ENCODE measurements around the gene RPS6KA5.

Gene RPS6KA5

GRCh38 chr14:91047174-91047753 is 13.2 kb downstream of the RPS6KA5 start:
- Histone ChIP-seq H3K79me1 (ENCODE audit: low read length) (no peaks in the 10 kb centered on the region), H2BK120ac (ENCODE audit: insufficient read depth, low read length, poor library complexity) (no peak overlapping the region), H3K4me1 (ENCODE audit: control insufficient read depth in 1 of 2, insufficient read depth in 2 of 2, low read length in 2 of 2) (no peaks in the 10 kb centered on the region), H4K91ac (ENCODE audit: low read depth, low read length) (no peak overlapping the region), H2BK5ac (ENCODE audit: low read depth, low read length, poor library complexity) (no peak overlapping the region), H4K12ac (ENCODE audit: low read depth, low read length) (no peak overlapping the region), H4K8ac (ENCODE audit: low read depth, low read length) (no peak overlapping the region), H3K23ac (ENCODE audit: low read length) (no peak overlapping the region), H3K14ac (ENCODE audit: low read length) (no peak overlapping the region), H3K27ac (ENCODE audit: low read depth, low read length) (no peak overlapping the region), H3K36me3 (ENCODE audit: control insufficient read depth in 1 of 2, insufficient read depth in 2 of 2, low read length in 2 of 2) (no peaks in the 10 kb centered on the region), H3K4me3 (ENCODE audit: low read depth, low read length) (no peak overlapping the region), H2BK12ac (ENCODE audit: low read length) (no peak overlapping the region), H3K4me2 (ENCODE audit: low read length) (no peak overlapping the region), H2AFZ (ENCODE audit: insufficient read depth, low read length, poor library complexity) (no peak overlapping the region), H3K18ac (ENCODE audit: low read length) (no peak overlapping the region), H3K27me3 (ENCODE audit: insufficient read depth, low read length) (no peaks in the 10 kb centered on the region), H2AK5ac (ENCODE audit: low read length) (no peak overlapping the region), H3K9ac (ENCODE audit: low read length) (no peak overlapping the region), H3K4ac (ENCODE audit: low read depth, low read length) (no peak overlapping the region), H3K79me2 (ENCODE audit: control insufficient read depth, insufficient read depth, low read length, poor library complexity) (no peaks in the 10 kb centered on the region), H3K9me3 (ENCODE audit: insufficient read depth, low read depth, low read length) (no peaks in the 10 kb centered on the region)
- DNase-seq, result peak in 1 of 2 donors; percentile 2
- no CpG with 5 or more reads among the region's 4 CpGs for WGBS (ENCODE audit: extremely low coverage, insufficient coverage, insufficient read length)

GRCh38 chr14:91046488-91047072 is 13.9 kb downstream of the RPS6KA5 start:
- Histone ChIP-seq H2AFZ (ENCODE audit: insufficient read depth, low read length, poor library complexity) (no peak overlapping the region), H2BK120ac (ENCODE audit: insufficient read depth, low read length, poor library complexity) (no peak overlapping the region), H3K4me1 (ENCODE audit: control insufficient read depth in 1 of 2, insufficient read depth in 2 of 2, low read length in 2 of 2) (no peaks in the 10 kb centered on the region), H3K36me3 (ENCODE audit: control insufficient read depth in 1 of 2, insufficient read depth in 2 of 2, low read length in 2 of 2) (no peaks in the 10 kb centered on the region), H3K9me3 (ENCODE audit: insufficient read depth, low read depth, low read length) (no peaks in the 10 kb centered on the region), H3K4ac (ENCODE audit: low read depth, low read length) (no peak overlapping the region), H3K18ac (ENCODE audit: low read length) (no peak overlapping the region), H2AK5ac (ENCODE audit: low read length) (no peak overlapping the region), H3K23ac (ENCODE audit: low read length) (no peak overlapping the region), H3K27ac (ENCODE audit: low read depth, low read length) (no peak overlapping the region), H4K91ac (ENCODE audit: low read depth, low read length) (no peak overlapping the region), H4K8ac (ENCODE audit: low read depth, low read length) (no peak overlapping the region), H3K9ac (ENCODE audit: low read length) (no peak overlapping the region), H3K27me3 (ENCODE audit: insufficient read depth, low read length) (no peaks in the 10 kb centered on the region), H3K14ac (ENCODE audit: low read length) (no peak overlapping the region), H2BK5ac (ENCODE audit: low read depth, low read length, poor library complexity) (no peak overlapping the region), H3K79me2 (ENCODE audit: control insufficient read depth, insufficient read depth, low read length, poor library complexity) (no peaks in the 10 kb centered on the region), H3K4me2 (ENCODE audit: low read length) (no peak overlapping the region), H4K12ac (ENCODE audit: low read depth, low read length) (no peak overlapping the region), H2BK12ac (ENCODE audit: low read length) (no peak overlapping the region), H3K4me3 (ENCODE audit: low read depth, low read length) (no peak overlapping the region), H3K79me1 (ENCODE audit: low read length) (no peaks in the 10 kb centered on the region)
- WGBS (ENCODE audit: extremely low coverage, insufficient coverage, insufficient read length), result no CpG with 5 or more reads among the region's 7 CpGs
- no peak for DNase-seq

- no peaks in the 10 kb centered on the region for H3K79me2 ChIP-seq (ENCODE audit: control insufficient read depth, insufficient read depth, low read length, poor library complexity)
- H2AFZ ChIP-seq (ENCODE audit: insufficient read depth, low read length, poor library complexity), result no peak overlapping the region
- H3K23ac ChIP-seq (ENCODE audit: low read length), result no peak overlapping the region
- no peak overlapping the region for H2AK5ac ChIP-seq (ENCODE audit: low read length)
- H3K18ac ChIP-seq (ENCODE audit: low read length), result no peak overlapping the region
- no peak overlapping the region for H2BK120ac ChIP-seq (ENCODE audit: insufficient read depth, low read length, poor library complexity)
- no peak overlapping the region for H3K4me2 ChIP-seq (ENCODE audit: low read length)
- no peaks in the 10 kb centered on the region for H3K4me1 ChIP-seq (ENCODE audit: control insufficient read depth in 1 of 2, insufficient read depth in 2 of 2, low read length in 2 of 2)
- H3K27ac ChIP-seq (ENCODE audit: low read depth, low read length), result no peak overlapping the region
- no peak for DNase-seq
- H3K14ac ChIP-seq (ENCODE audit: low read length), result no peak overlapping the region
- H3K79me1 ChIP-seq (ENCODE audit: low read length), result no peaks in the 10 kb centered on the region
- no peaks in the 10 kb centered on the region for H3K36me3 ChIP-seq (ENCODE audit: control insufficient read depth in 1 of 2, insufficient read depth in 2 of 2, low read length in 2 of 2)
- no peaks in the 10 kb centered on the region for H3K9me3 ChIP-seq (ENCODE audit: insufficient read depth, low read depth, low read length)
- no peak overlapping the region for H4K12ac ChIP-seq (ENCODE audit: low read depth, low read length)
- no peaks in the 10 kb centered on the region for H3K27me3 ChIP-seq (ENCODE audit: insufficient read depth, low read length)
- WGBS (ENCODE audit: extremely low coverage, insufficient coverage, insufficient read length), result no CpG with 5 or more reads among the region's 2 CpGs
- H2BK12ac ChIP-seq (ENCODE audit: low read length), result no peak overlapping the region
- no peak overlapping the region for H3K4me3 ChIP-seq (ENCODE audit: low read depth, low read length)
- no peak overlapping the region for H3K9ac ChIP-seq (ENCODE audit: low read length)
- no peak overlapping the region for H3K4ac ChIP-seq (ENCODE audit: low read depth, low read length)
- H4K91ac ChIP-seq (ENCODE audit: low read depth, low read length), result no peak overlapping the region
- no peak overlapping the region for H4K8ac ChIP-seq (ENCODE audit: low read depth, low read length)
- no peak overlapping the region for H2BK5ac ChIP-seq (ENCODE audit: low read depth, low read length, poor library complexity)
Observed at GRCh38 chr14:91041450-91041849, 19.0 kb downstream of the RPS6KA5 start.

GRCh38 chr14:91040545-91040944 is 19.9 kb downstream of the RPS6KA5 start:
- Histone ChIP-seq H2BK5ac (ENCODE audit: low read depth, low read length, poor library complexity) (no peak overlapping the region), H3K4me1 (ENCODE audit: control insufficient read depth in 1 of 2, insufficient read depth in 2 of 2, low read length in 2 of 2) (no peaks in the 10 kb centered on the region), H4K8ac (ENCODE audit: low read depth, low read length) (no peak overlapping the region), H2BK120ac (ENCODE audit: insufficient read depth, low read length, poor library complexity) (no peak overlapping the region), H3K4me2 (ENCODE audit: low read length) (no peak overlapping the region), H3K9me3 (ENCODE audit: insufficient read depth, low read depth, low read length) (no peaks in the 10 kb centered on the region), H4K91ac (ENCODE audit: low read depth, low read length) (no peak overlapping the region), H3K27ac (ENCODE audit: low read depth, low read length) (no peak overlapping the region), H2AFZ (ENCODE audit: insufficient read depth, low read length, poor library complexity) (no peak overlapping the region), H3K79me1 (ENCODE audit: low read length) (no peaks in the 10 kb centered on the region), H2BK12ac (ENCODE audit: low read length) (no peak overlapping the region), H3K4ac (ENCODE audit: low read depth, low read length) (no peak overlapping the region), H3K23ac (ENCODE audit: low read length) (no peak overlapping the region), H3K4me3 (ENCODE audit: low read depth, low read length) (no peak overlapping the region), H3K18ac (ENCODE audit: low read length) (no peak overlapping the region), H3K9ac (ENCODE audit: low read length) (no peak overlapping the region), H3K36me3 (ENCODE audit: control insufficient read depth in 1 of 2, insufficient read depth in 2 of 2, low read length in 2 of 2) (no peaks in the 10 kb centered on the region), H3K27me3 (ENCODE audit: insufficient read depth, low read length) (no peaks in the 10 kb centered on the region), H4K12ac (ENCODE audit: low read depth, low read length) (no peak overlapping the region), H3K14ac (ENCODE audit: low read length) (no peak overlapping the region), H3K79me2 (ENCODE audit: control insufficient read depth, insufficient read depth, low read length, poor library complexity) (no peaks in the 10 kb centered on the region), H2AK5ac (ENCODE audit: low read length) (no peak overlapping the region)
- DNase-seq, result no peak
- no CpG with 5 or more reads among the region's 1 CpG for WGBS (ENCODE audit: extremely low coverage, insufficient coverage, insufficient read length)
